IMR-90 (cell line): ENCODE data around the gene APOBEC3F. TPM values are rescaled to one million over a fixed set of nuclear protein-coding genes. Genes with fewer than 3 reads are reported as not detected.

Experiments used
- ATAC-seq: fragments of 200-7000 bp; cut with Tn5 transposase; 2 replicates; pipeline ENCODE4 v1.9.1; 2020; ENCODE audit warnings: low read depth, mild to moderate bottlenecking, moderate library complexity
- BruUV-seq: library from RNA; stranded (reverse); fragments of 400-500 nt; replicated peaks from 2 replicates; lab custom pipeline; 2021; lab: Mats Ljungman, UMichigan
- CTCF ChIA-PET: fragments of 300-600 bp; formaldehyde crosslinking; extraction: SDS; loops from one replicate; lab custom pipeline; 2021; ENCODE audit warnings: antibody characterized with exemption; lab: Yijun Ruan, JAX
- POLR2A ChIA-PET: fragments of 300-600 bp; sonication (Branson Sonifier 250); formaldehyde crosslinking; loops from one replicate; lab custom pipeline; 2022; ENCODE audit warnings: antibody characterized with exemption; ENCODE audit not compliant: unreplicated experiment; lab: Charles Lee
- DNase-seq: peaks from one replicate; pipeline ENCODE4 v3.0.0; 2013
- H2AFZ ChIP-seq: replicated peaks from 2 replicates; pipeline ENCODE3; 2013; ENCODE audit warnings: low read length, mild to moderate bottlenecking; ENCODE audit not compliant: poor library complexity
- H2AK5ac ChIP-seq: 2 replicates; pipeline ENCODE4 v1.6.1; 2013; ENCODE audit warnings: low read depth, low read length, inconsistent platforms
- H2AK9ac ChIP-seq: replicated peaks from 2 replicates; pipeline ENCODE3; 2013; ENCODE audit warnings: mild to moderate bottlenecking, low read depth, low read length, moderate library complexity; ENCODE audit not compliant: poor library complexity
- H2BK120ac ChIP-seq: 2 replicates; pipeline ENCODE4 v1.6.1; 2013; ENCODE audit warnings: low read depth, low read length, inconsistent platforms
- H2BK15ac ChIP-seq: 3 replicates; pipeline ENCODE4 v1.6.1; 2013; ENCODE audit warnings: low read depth, low read length, inconsistent platforms
- H2BK20ac ChIP-seq: 2 replicates; pipeline ENCODE4 v1.6.1; 2013; ENCODE audit warnings: low read depth, mild to moderate bottlenecking, inconsistent platforms, low read length, moderate library complexity
- H2BK5ac ChIP-seq: 2 replicates; pipeline ENCODE4 v1.6.1; 2013; ENCODE audit warnings: mild to moderate bottlenecking, low read depth, low read length, inconsistent platforms; ENCODE audit not compliant: poor library complexity, severe bottlenecking
- H3K14ac ChIP-seq: replicated peaks from 2 replicates; pipeline ENCODE4 v1.6.1; 2013; ENCODE audit warnings: low read depth, low read length, inconsistent platforms
- H3K18ac ChIP-seq: 2 replicates; pipeline ENCODE4 v1.6.1; 2013; ENCODE audit warnings: low read depth, low read length, control low read depth
- H3K23ac ChIP-seq: 2 replicates; pipeline ENCODE4 v1.6.1; 2013; ENCODE audit warnings: low read depth, low read length, inconsistent platforms
- H3K27ac ChIP-seq: 2 replicates; pipeline ENCODE4 v1.5.1; 2013; ENCODE audit warnings: mild to moderate bottlenecking, control low read depth, low read length; ENCODE audit not compliant: insufficient read depth
- H3K27me3 ChIP-seq: 2 replicates; pipeline ENCODE4 v1.6.1; 2013; ENCODE audit warnings: low read length; ENCODE audit not compliant: control insufficient read depth, insufficient read depth
- H3K36me3 ChIP-seq: 2 replicates; pipeline ENCODE4 v1.6.1; 2013; ENCODE audit warnings: low read length, mixed read lengths; ENCODE audit not compliant: control insufficient read depth, insufficient read depth
- H3K4ac ChIP-seq: 2 replicates; pipeline ENCODE4 v1.6.1; 2013; ENCODE audit warnings: low read depth, low read length, inconsistent platforms
- H3K4me1 ChIP-seq: 2 replicates; pipeline ENCODE4 v1.6.1; 2013; ENCODE audit warnings: low read length, mixed read lengths; ENCODE audit not compliant: control insufficient read depth, insufficient read depth
- H3K4me2 ChIP-seq: 2 replicates; pipeline ENCODE4 v1.6.1; 2013; ENCODE audit warnings: low read depth, mild to moderate bottlenecking, control low read depth, low read length, moderate library complexity
- H3K4me3 ChIP-seq: 2 replicates; pipeline ENCODE4 v1.5.1; 2013; ENCODE audit warnings: low read depth, mild to moderate bottlenecking, control low read depth, low read length, moderate library complexity; ENCODE audit not compliant: insufficient read depth
- H3K56ac ChIP-seq: 2 replicates; pipeline ENCODE4 v1.6.1; 2013; ENCODE audit warnings: low read length, inconsistent platforms; ENCODE audit not compliant: insufficient read depth; ENCODE audit errors: extremely low read depth
- H3K79me1 ChIP-seq, 2 experiments: 2 replicates each; pipeline ENCODE4 v1.6.1; 2013; ENCODE audit warnings: low read length in 2 of 2, inconsistent platforms in 1 of 2, low read depth in 1 of 2
- H3K9ac ChIP-seq: 2 replicates; pipeline ENCODE4 v1.6.1; 2013; ENCODE audit warnings: low read depth, low read length, control low read depth
- H3K9me1 ChIP-seq: 2 replicates; pipeline ENCODE4 v1.6.1; 2013; ENCODE audit warnings: low read length, inconsistent platforms; ENCODE audit not compliant: insufficient read depth
- H3K9me3 ChIP-seq: 2 replicates; pipeline ENCODE4 v1.6.1; 2013; ENCODE audit warnings: low read length; ENCODE audit not compliant: control insufficient read depth, insufficient read depth
- H4K20me1 ChIP-seq: 2 replicates; pipeline ENCODE4 v1.6.1; 2013; ENCODE audit warnings: low read length, inconsistent platforms; ENCODE audit not compliant: insufficient read depth
- H4K5ac ChIP-seq: 2 replicates; pipeline ENCODE4 v1.6.1; 2013; ENCODE audit warnings: mild to moderate bottlenecking, low read depth, low read length, control low read depth
- H4K8ac ChIP-seq, 2 experiments: 2 replicates each; pipeline ENCODE4 v1.6.1; 2013; ENCODE audit warnings: low read depth in 2 of 2, low read length in 2 of 2, control low read depth in 1 of 2, inconsistent platforms in 1 of 2
- H4K91ac ChIP-seq: 2 replicates; pipeline ENCODE4 v1.6.1; 2013; ENCODE audit warnings: low read depth, low read length, inconsistent platforms; ENCODE audit not compliant: insufficient read depth
- BHLHE40 ChIP-seq: fragments of 150-350 bp; IDR thresholded peaks from 2 replicates; pipeline ENCODE4 v1.6.1; 2016; ENCODE audit warnings: mild to moderate bottlenecking, low read depth, low read length
- CEBPB ChIP-seq: IDR thresholded peaks from 2 replicates; pipeline ENCODE4 v1.6.1; 2012; ENCODE audit warnings: low read depth, low read length, improper control_type of control experiment
- CHD1 ChIP-seq: IDR thresholded peaks from 2 replicates; pipeline ENCODE4 v1.6.1; 2012; ENCODE audit warnings: low read depth, low read length, improper control_type of control experiment
- FOS ChIP-seq: fragments of 150-350 bp; IDR thresholded peaks from 2 replicates; pipeline ENCODE4 v1.6.1; 2016; ENCODE audit warnings: low read depth, low read length
- MAZ ChIP-seq: IDR thresholded peaks from 2 replicates; pipeline ENCODE4 v1.6.1; 2012; ENCODE audit warnings: low read depth, mild to moderate bottlenecking, low read length, improper control_type of control experiment, moderate library complexity, borderline replicate concordance
- MXI1 ChIP-seq: IDR thresholded peaks from 2 replicates; pipeline ENCODE4 v1.6.1; 2012; ENCODE audit warnings: low read depth, mild to moderate bottlenecking, low read length, moderate library complexity, borderline replicate concordance
- NFE2L2 ChIP-seq: fragments of 150-350 bp; IDR thresholded peaks from 2 replicates; pipeline ENCODE4 v1.6.1; 2016; ENCODE audit warnings: low read depth, mild to moderate bottlenecking, low read length
- POLR2A ChIP-seq: IDR thresholded peaks from 2 replicates; pipeline ENCODE4 v1.6.1; 2012; ENCODE audit warnings: mild to moderate bottlenecking, low read depth, low read length
- RAD21 ChIP-seq: IDR thresholded peaks from 2 replicates; pipeline ENCODE4 v1.6.1; 2012; ENCODE audit warnings: low read length, improper control_type of control experiment
- RCOR1 ChIP-seq: IDR thresholded peaks from 2 replicates; pipeline ENCODE4 v1.6.1; 2012; ENCODE audit warnings: mild to moderate bottlenecking, low read length, improper control_type of control experiment; ENCODE audit not compliant: insufficient replicate concordance
- RFX5 ChIP-seq: IDR thresholded peaks from 2 replicates; pipeline ENCODE4 v1.8.0; 2012; ENCODE audit warnings: low read depth, mild to moderate bottlenecking, low read length, moderate library complexity
- SMC3 ChIP-seq: fragments of 150-350 bp; IDR thresholded peaks from 2 replicates; pipeline ENCODE4 v1.6.1; 2016; ENCODE audit warnings: low read depth, mild to moderate bottlenecking, antibody characterized with exemption, low read length, moderate library complexity
- WGBS, 2 experiments: methylation state at CpG; one replicate each; pipeline versions ENCODE4 v1.1.5 to v1.1.7; 2013; ENCODE audit warnings: missing lambda C conversion rate in 2 of 2; ENCODE audit not compliant: insufficient read length in 1 of 2; ENCODE audit errors: extremely low coverage in 2 of 2; 5-methylcytosine and 5-hydroxymethylcytosine counted together
- dilution Hi-C: fragments of 300-500 bp; cut with HindIII; formaldehyde crosslinking; loops from one replicate; pipeline ENCODE4 v1.14.3; 2018; ENCODE audit warnings: low sequenced_read_pairs; ENCODE audit not compliant: unreplicated experiment
- in situ Hi-C: fragments of 300-500 bp; cut with MboI; formaldehyde crosslinking; loops from 3 replicates; pipeline ENCODE4 v1.14.3; 2019; ENCODE audit warnings: low sequenced_read_pairs, inconsistent platforms, mixed read lengths
- intact Hi-C: fragments of 100-400 bp; cut with micrococcal nuclease; formaldehyde crosslinking; loops from 2 replicates; pipeline ENCODE4 v1.10.0; 2022
- polyA plus RNA-seq, 3 experiments: library from polyadenylated mRNA; depleted of rRNA; stranded (reverse); fragments of >200 nt; gene quantifications; 2 replicates each; pipeline ENCODE4 v1.2.3, GENCODE V29; 2012; ENCODE audit warnings: low replicate concordance in 1 of 3
- total RNA-seq: library from RNA; depleted of rRNA; stranded (reverse); fragments of >200 nt; gene quantifications from 2 replicates; pipeline ENCODE4 v1.2.3, GENCODE V29; 2012
- TF ChIP-seq, protein P1 (sequence below): fragments of 150-350 bp; IDR thresholded peaks from 2 replicates; pipeline ENCODE4 v1.6.1; 2016; ENCODE audit warnings: low read depth, mild to moderate bottlenecking, low read length, moderate library complexity, borderline replicate concordance
- TF ChIP-seq, protein P2 (sequence below): fragments of 150-350 bp; IDR thresholded peaks from 2 replicates; pipeline ENCODE4 v1.6.1; 2017; ENCODE audit warnings: mild to moderate bottlenecking, antibody characterized with exemption, low read length, low read depth
- TF ChIP-seq, protein P3 (sequence below): conservative IDR thresholded peaks from 2 replicates; pipeline ENCODE4 v1.5.1; 2012; ENCODE audit warnings: mild to moderate bottlenecking, low read depth, low read length, improper control_type of control experiment

APOBEC3F gene
- total and polyA plus RNA-seq, 2 of the 4 experiments (the other 2 are of a cell fraction), result 3.4 to 8.3 TPM

DNA sequence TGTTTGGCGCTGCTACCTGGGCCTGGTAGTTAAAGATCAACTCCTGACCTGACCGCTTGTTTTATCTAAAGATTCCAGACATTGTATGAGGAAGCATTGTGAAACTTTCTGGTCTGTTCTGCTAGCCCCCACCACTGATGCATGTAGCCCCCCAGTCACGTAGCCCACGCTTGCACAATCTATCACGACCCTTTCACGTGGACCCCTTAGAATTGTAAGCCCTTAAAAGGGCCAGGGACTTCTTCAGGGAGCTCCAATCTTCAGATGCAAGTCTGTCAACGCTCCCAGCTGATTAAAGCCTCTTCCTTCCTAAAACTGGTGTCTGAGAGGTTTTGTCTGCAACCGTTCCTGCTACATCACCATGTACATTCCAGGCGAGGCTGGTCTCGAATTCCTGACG, 15.0 kb downstream of the APOBEC3F start:
- no peak overlapping the region for H3K4me3 ChIP-seq
- dilution Hi-C loops, result no loop called here

More for the DNA sequence above, 15.0 kb downstream of the APOBEC3F start:
- no peak for TF ChIP-seq POLR2A
- TF ChIP-seq RFX5, result no peak
- TF ChIP-seq, protein P1, sequence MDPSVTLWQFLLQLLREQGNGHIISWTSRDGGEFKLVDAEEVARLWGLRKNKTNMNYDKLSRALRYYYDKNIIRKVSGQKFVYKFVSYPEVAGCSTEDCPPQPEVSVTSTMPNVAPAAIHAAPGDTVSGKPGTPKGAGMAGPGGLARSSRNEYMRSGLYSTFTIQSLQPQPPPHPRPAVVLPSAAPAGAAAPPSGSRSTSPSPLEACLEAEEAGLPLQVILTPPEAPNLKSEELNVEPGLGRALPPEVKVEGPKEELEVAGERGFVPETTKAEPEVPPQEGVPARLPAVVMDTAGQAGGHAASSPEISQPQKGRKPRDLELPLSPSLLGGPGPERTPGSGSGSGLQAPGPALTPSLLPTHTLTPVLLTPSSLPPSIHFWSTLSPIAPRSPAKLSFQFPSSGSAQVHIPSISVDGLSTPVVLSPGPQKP, result no peak
- TF ChIP-seq SMC3, result no peak
- no peak for TF ChIP-seq BHLHE40
- TF ChIP-seq, protein P2, sequence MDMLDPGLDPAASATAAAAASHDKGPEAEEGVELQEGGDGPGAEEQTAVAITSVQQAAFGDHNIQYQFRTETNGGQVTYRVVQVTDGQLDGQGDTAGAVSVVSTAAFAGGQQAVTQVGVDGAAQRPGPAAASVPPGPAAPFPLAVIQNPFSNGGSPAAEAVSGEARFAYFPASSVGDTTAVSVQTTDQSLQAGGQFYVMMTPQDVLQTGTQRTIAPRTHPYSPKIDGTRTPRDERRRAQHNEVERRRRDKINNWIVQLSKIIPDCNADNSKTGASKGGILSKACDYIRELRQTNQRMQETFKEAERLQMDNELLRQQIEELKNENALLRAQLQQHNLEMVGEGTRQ, result no peak
- TF ChIP-seq, protein P3, sequence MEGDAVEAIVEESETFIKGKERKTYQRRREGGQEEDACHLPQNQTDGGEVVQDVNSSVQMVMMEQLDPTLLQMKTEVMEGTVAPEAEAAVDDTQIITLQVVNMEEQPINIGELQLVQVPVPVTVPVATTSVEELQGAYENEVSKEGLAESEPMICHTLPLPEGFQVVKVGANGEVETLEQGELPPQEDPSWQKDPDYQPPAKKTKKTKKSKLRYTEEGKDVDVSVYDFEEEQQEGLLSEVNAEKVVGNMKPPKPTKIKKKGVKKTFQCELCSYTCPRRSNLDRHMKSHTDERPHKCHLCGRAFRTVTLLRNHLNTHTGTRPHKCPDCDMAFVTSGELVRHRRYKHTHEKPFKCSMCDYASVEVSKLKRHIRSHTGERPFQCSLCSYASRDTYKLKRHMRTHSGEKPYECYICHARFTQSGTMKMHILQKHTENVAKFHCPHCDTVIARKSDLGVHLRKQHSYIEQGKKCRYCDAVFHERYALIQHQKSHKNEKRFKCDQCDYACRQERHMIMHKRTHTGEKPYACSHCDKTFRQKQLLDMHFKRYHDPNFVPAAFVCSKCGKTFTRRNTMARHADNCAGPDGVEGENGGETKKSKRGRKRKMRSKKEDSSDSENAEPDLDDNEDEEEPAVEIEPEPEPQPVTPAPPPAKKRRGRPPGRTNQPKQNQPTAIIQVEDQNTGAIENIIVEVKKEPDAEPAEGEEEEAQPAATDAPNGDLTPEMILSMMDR, result no peak
- TF ChIP-seq FOS, result no peak
- no peak for TF ChIP-seq MXI1
- TF ChIP-seq NFE2L2, result no peak
- no peak for TF ChIP-seq RAD21
- no peak for TF ChIP-seq RCOR1
- TF ChIP-seq CEBPB, result no peak
- TF ChIP-seq MAZ, result no peak
- TF ChIP-seq CHD1, result no peak
- Histone ChIP-seq H2AFZ (no peak overlapping the region), H2BK5ac (no peak overlapping the region), H4K91ac (no peak overlapping the region), H3K9me1 (no peaks in the 10 kb centered on the region), H3K36me3 (no peaks in the 10 kb centered on the region), H2AK5ac (no peak overlapping the region), H2BK20ac (no peak overlapping the region), H3K9ac (no peak overlapping the region), H4K20me1 (no peaks in the 10 kb centered on the region), H2BK120ac (no peak overlapping the region), H3K27me3 (peaks cover 17% of the 10 kb centered on the region), H2AK9ac (no peak overlapping the region), H3K56ac (no peak overlapping the region), H3K14ac (no peak overlapping the region), H3K4me1 (no peaks in the 10 kb centered on the region), H3K9me3 (peaks cover 4% of the 10 kb centered on the region), H3K23ac (no peak overlapping the region), H3K27ac (no peak overlapping the region), H3K79me1 (no peaks in the 10 kb centered on the region), H4K8ac (no peak overlapping the region), H3K18ac (no peak overlapping the region), H3K4ac (no peak overlapping the region), H3K4me2 (no peak overlapping the region), H4K5ac (no peak overlapping the region), H2BK15ac (no peak overlapping the region)
- intact Hi-C loops (no loop called here), in situ Hi-C loops (no loop called here)
- no TSS peak for BruUV-seq
- ChIA-PET POLR2A (no interaction called here), CTCF (no interaction called here)
- DNase-seq (no peak), ATAC-seq (no peak)
- 75% methylated on average over 5 of the region's 11 CpGs; no CpG with 5 or more reads in 1 of the 2 experiments for WGBS, 2 experiments
